ENCODE measurements around the gene DOC2A. TPM values are rescaled to one million over a fixed set of nuclear protein-coding genes. Genes with fewer than 3 reads are reported as not detected.
"Not testable (repeated sequence)": the region's sequence is repeated elsewhere in the genome, so short reads cannot be mapped to it uniquely, and the experiment has no call there.

Gene DOC2A
- total and polyA plus RNA-seq, 2 donors (not counting 1 experiment from before 2014, with no cell fraction given), result not detected

GRCh38 chr16:30046178-30046577 lies 35.4 kb upstream of the DOC2A start:
- 86% methylated on average over 8 of the region's 8 CpGs for WGBS (ENCODE audit: insufficient coverage)
- Mint-ChIP-seq H3K4me3 (no peak overlapping the region), H3K4me1 (no peaks in the 10 kb centered on the region), H3K9me3 (ENCODE audit: insufficient read depth) (no peaks in the 10 kb centered on the region), H3K27ac (no peak overlapping the region), H3K27me3 (peaks cover 7% of the 10 kb centered on the region)
- H3K79me2 ChIP-seq (ENCODE audit: control insufficient read depth, insufficient read depth, low read length), result no peaks in the 10 kb centered on the region
- ChIA-PET CTCF (no interaction called here), POLR2A (no interaction called here)
- no peak overlapping the region for H2AFZ ChIP-seq (ENCODE audit: insufficient read depth, low read depth, low read length, poor library complexity, severe bottlenecking)
- H3K9ac ChIP-seq (ENCODE audit: low read length), result no peak overlapping the region
- H3K4me3 ChIP-seq (ENCODE audit: control extremely low read depth in 1 of 5, extremely low read depth in 1 of 5, insufficient read depth in 1 of 5, low read depth in 2 of 5, low read length in 4 of 5), result no peak overlapping the region
- H3K9me3 ChIP-seq (ENCODE audit: control extremely low read depth in 1 of 3, control insufficient read depth in 2 of 3, insufficient read depth in 1 of 3, low read length in 2 of 3), result no peaks in the 10 kb centered on the region
- intact Hi-C loops (cut with micrococcal nuclease), result no loop called here
- H3K27ac ChIP-seq (ENCODE audit: low read length in 2 of 2), result no peak overlapping the region
- TF ChIP-seq EZH2 (IDR thresholded peaks at IDR 0.05; ENCODE audit: borderline replicate concordance, insufficient read depth, low read depth, low read length, poor library complexity, severe bottlenecking), result no peak
- no peak for TF ChIP-seq CTCF (IDR thresholded peaks at IDR 0.05)
- H3K36me3 ChIP-seq (replicated peaks in 1 of 2; ENCODE audit: control extremely low read depth in 1 of 2, control insufficient read depth in 1 of 2, extremely low read depth in 1 of 2, insufficient read depth in 2 of 2, low read length in 1 of 2), result no peaks in the 10 kb centered on the region
- peaks cover 0 to 5% (median 0%) of the 10 kb centered on the region in 4 experiments for H3K27me3 ChIP-seq (replicated peaks in 1 of 4; ENCODE audit: control extremely low read depth in 1 of 4, control insufficient read depth in 3 of 4, insufficient read depth in 4 of 4, low read length in 3 of 4)
- ATAC-seq (ENCODE audit: low read depth), result no peak
- no peak for DNase-seq
- H3K4me2 ChIP-seq (replicated peaks; ENCODE audit: low read depth, low read length, poor library complexity, severe bottlenecking), result no peak overlapping the region
- H3K4me1 ChIP-seq (ENCODE audit: control insufficient read depth in 2 of 2, insufficient read depth in 2 of 2, low read length in 2 of 2), result no peaks in the 10 kb centered on the region
- no peaks in the 10 kb centered on the region for H4K20me1 ChIP-seq (ENCODE audit: control insufficient read depth, insufficient read depth, low read length, poor library complexity, severe bottlenecking)

- Histone ChIP-seq H3K4me3 (ENCODE audit: control extremely low read depth in 1 of 5, extremely low read depth in 1 of 5, insufficient read depth in 1 of 5, low read depth in 2 of 5, low read length in 4 of 5) (no peak overlapping the region), H3K27ac (ENCODE audit: low read length in 2 of 2) (no peak overlapping the region), H2AFZ (ENCODE audit: insufficient read depth, low read depth, low read length, poor library complexity, severe bottlenecking) (no peak overlapping the region), H3K27me3 (replicated peaks in 1 of 4; ENCODE audit: control extremely low read depth in 1 of 4, control insufficient read depth in 3 of 4, insufficient read depth in 4 of 4, low read length in 3 of 4) (peaks cover 0 to 5% (median 0%) of the 10 kb centered on the region in 4 experiments), H3K36me3 (replicated peaks in 1 of 2; ENCODE audit: control extremely low read depth in 1 of 2, control insufficient read depth in 1 of 2, extremely low read depth in 1 of 2, insufficient read depth in 2 of 2, low read length in 1 of 2) (no peaks in the 10 kb centered on the region), H3K9me3 (ENCODE audit: control extremely low read depth in 1 of 3, control insufficient read depth in 2 of 3, insufficient read depth in 1 of 3, low read length in 2 of 3) (no peaks in the 10 kb centered on the region), H3K4me1 (ENCODE audit: control insufficient read depth in 2 of 2, insufficient read depth in 2 of 2, low read length in 2 of 2) (peaks cover 4 to 5% of the 10 kb centered on the region in 2 donors), H3K4me2 (replicated peaks; ENCODE audit: low read depth, low read length, poor library complexity, severe bottlenecking) (no peak overlapping the region), H3K9ac (ENCODE audit: low read length) (no peak overlapping the region), H4K20me1 (ENCODE audit: control insufficient read depth, insufficient read depth, low read length, poor library complexity, severe bottlenecking) (no peaks in the 10 kb centered on the region), H3K79me2 (ENCODE audit: control insufficient read depth, insufficient read depth, low read length) (no peaks in the 10 kb centered on the region)
- DNase-seq, result no peak
- intact Hi-C loops (cut with micrococcal nuclease), result loop anchor here (5.0 kb wide), 1 partner anchor 585 kb away; no protein-coding TSS in a partner anchor
- Mint-ChIP-seq H3K9me3 (ENCODE audit: insufficient read depth) (no peaks in the 10 kb centered on the region), H3K27me3 (peaks cover 11% of the 10 kb centered on the region), H3K27ac (no peak overlapping the region), H3K4me1 (peaks cover 4% of the 10 kb centered on the region), H3K4me3 (no peak overlapping the region)
- POLR2A ChIA-PET, result no interaction called here
- no CpG with 5 or more reads among the region's 5 CpGs for WGBS (ENCODE audit: insufficient coverage)
- no peak for ATAC-seq (ENCODE audit: low read depth)
- CTCF ChIA-PET, result interaction anchor here (0.7 to 1.8 kb wide), 3 partner anchors 101 to 399 kb away, joined by 3 to 4 read pairs (median 3); no protein-coding TSS in a partner anchor
- TF ChIP-seq CTCF (IDR thresholded peaks at IDR 0.05) (peak; percentile 39), EZH2 (IDR thresholded peaks at IDR 0.05; ENCODE audit: borderline replicate concordance, insufficient read depth, low read depth, low read length, poor library complexity, severe bottlenecking) (no peak)
Observed at GRCh38 chr16:30041841-30042240, 31.0 kb upstream of the DOC2A start.

- H3K36me3 ChIP-seq (replicated peaks in 1 of 2; ENCODE audit: control extremely low read depth in 1 of 2, control insufficient read depth in 1 of 2, extremely low read depth in 1 of 2, insufficient read depth in 2 of 2, low read length in 1 of 2); H3K4me1 Mint-ChIP-seq; H3K27ac Mint-ChIP-seq; H3K4me1 ChIP-seq (ENCODE audit: control insufficient read depth in 2 of 2, insufficient read depth in 2 of 2, low read length in 2 of 2); H3K79me2 ChIP-seq (ENCODE audit: control insufficient read depth, insufficient read depth, low read length); POLR2A ChIA-PET; H3K27ac ChIP-seq (ENCODE audit: low read length in 2 of 2); H3K4me3 Mint-ChIP-seq; H3K27me3 ChIP-seq (replicated peaks in 1 of 4; ENCODE audit: control extremely low read depth in 1 of 4, control insufficient read depth in 3 of 4, insufficient read depth in 4 of 4, low read length in 3 of 4); H3K9ac ChIP-seq (ENCODE audit: low read length); H4K20me1 ChIP-seq (ENCODE audit: control insufficient read depth, insufficient read depth, low read length, poor library complexity, severe bottlenecking); H3K4me3 ChIP-seq (ENCODE audit: control extremely low read depth in 1 of 5, extremely low read depth in 1 of 5, insufficient read depth in 1 of 5, low read depth in 2 of 5, low read length in 4 of 5); H3K9me3 Mint-ChIP-seq (ENCODE audit: insufficient read depth); DNase-seq; H3K9me3 ChIP-seq (ENCODE audit: control extremely low read depth in 1 of 3, control insufficient read depth in 2 of 3, insufficient read depth in 1 of 3, low read length in 2 of 3); ATAC-seq (ENCODE audit: low read depth): not testable (repeated sequence)
- 100% methylated on average over 2 of the region's 5 CpGs for WGBS (ENCODE audit: insufficient coverage)
- H3K27me3 Mint-ChIP-seq, result peaks cover 11% of the 10 kb centered on the region
- peak overlapping the region; percentile 47 for H2AFZ ChIP-seq (ENCODE audit: insufficient read depth, low read depth, low read length, poor library complexity, severe bottlenecking)
- CTCF ChIA-PET, result interaction anchor here (0.7 to 1.8 kb wide), 2 partner anchors 17 to 369 kb away, joined by 3 to 4 read pairs; no protein-coding TSS in a partner anchor
- H3K4me2 ChIP-seq (replicated peaks; ENCODE audit: low read depth, low read length, poor library complexity, severe bottlenecking), result peak overlapping the region; percentile 44
- intact Hi-C loops (cut with micrococcal nuclease), result loop anchor here (5.0 kb wide), 1 partner anchor 587 kb away; no protein-coding TSS in a partner anchor
Observed at GRCh38 chr16:30040690-30041089, 29.9 kb upstream of the DOC2A start.

All from B cell (primary cell).